Activated CD8-positive, alpha-beta T cell treated with anti-CD3 and anti-CD28 coated beads for 36 hours (primary cell): ENCODE measurements around the gene DPPA2. TPM values are rescaled to one million over a fixed set of nuclear protein-coding genes. Genes with fewer than 3 reads are reported as not detected.

ENCODE experiments used
- ATAC-seq: fragments of 200-7000 bp; cut with Tn5 transposase; one replicate; pipeline ENCODE4 v1.10.0; 2021; ENCODE audit warnings: mild to moderate bottlenecking, moderate library complexity
- CTCF ChIA-PET: fragments of 350-600 bp; sonication (Branson Sonifier 250); formaldehyde crosslinking; loops from one replicate; lab custom pipeline; 2021; ENCODE audit warnings: antibody characterized with exemption; lab: Charles Lee
- POLR2A ChIA-PET: fragments of 350-600 bp; sonication (Branson Sonifier 250); formaldehyde crosslinking; loops from one replicate; lab custom pipeline; 2021; ENCODE audit warnings: antibody characterized with exemption; lab: Charles Lee
- DNase-seq: peaks from one replicate; pipeline ENCODE4 v3.0.0-alpha.2; 2020
- H3K27ac Mint-ChIP-seq: one replicate; pipeline ENCODE4 v1.8.0; 2021; ENCODE audit warnings: mild to moderate bottlenecking, mixed read lengths
- H3K27me3 Mint-ChIP-seq: one replicate; pipeline ENCODE4 v1.8.0; 2021; ENCODE audit warnings: mixed read lengths
- H3K36me3 Mint-ChIP-seq: one replicate; pipeline ENCODE4 v1.8.0; 2021; ENCODE audit warnings: low read depth, mixed read lengths
- H3K4me1 Mint-ChIP-seq: one replicate; pipeline ENCODE4 v1.8.0; 2021; ENCODE audit warnings: low read depth, mixed read lengths
- H3K4me3 Mint-ChIP-seq: one replicate; pipeline ENCODE4 v1.8.0; 2021; ENCODE audit warnings: mild to moderate bottlenecking, moderate library complexity, mixed read lengths
- H3K9me3 Mint-ChIP-seq: one replicate; pipeline ENCODE4 v1.8.0; 2021; ENCODE audit warnings: mixed read lengths
- intact Hi-C: fragments of 100-400 bp; cut with micrococcal nuclease; formaldehyde crosslinking; loops from one replicate; pipeline ENCODE4 v1.10.0; 2022
- total RNA-seq, 2 experiments: library from RNA; stranded (reverse); gene quantifications; one replicate each; pipeline ENCODE4 v1.2.3, GENCODE V29; 2021
- TF ChIP-seq, protein P1 (sequence below): fragments of 200-600 bp; IDR thresholded peaks from one replicate; pipeline ENCODE4 v1.8.0; 2022; ENCODE audit warnings: antibody characterized with exemption, mild to moderate bottlenecking

Gene DPPA2
- total RNA-seq, 2 experiments from 2014 or later: not detected

DNA sequence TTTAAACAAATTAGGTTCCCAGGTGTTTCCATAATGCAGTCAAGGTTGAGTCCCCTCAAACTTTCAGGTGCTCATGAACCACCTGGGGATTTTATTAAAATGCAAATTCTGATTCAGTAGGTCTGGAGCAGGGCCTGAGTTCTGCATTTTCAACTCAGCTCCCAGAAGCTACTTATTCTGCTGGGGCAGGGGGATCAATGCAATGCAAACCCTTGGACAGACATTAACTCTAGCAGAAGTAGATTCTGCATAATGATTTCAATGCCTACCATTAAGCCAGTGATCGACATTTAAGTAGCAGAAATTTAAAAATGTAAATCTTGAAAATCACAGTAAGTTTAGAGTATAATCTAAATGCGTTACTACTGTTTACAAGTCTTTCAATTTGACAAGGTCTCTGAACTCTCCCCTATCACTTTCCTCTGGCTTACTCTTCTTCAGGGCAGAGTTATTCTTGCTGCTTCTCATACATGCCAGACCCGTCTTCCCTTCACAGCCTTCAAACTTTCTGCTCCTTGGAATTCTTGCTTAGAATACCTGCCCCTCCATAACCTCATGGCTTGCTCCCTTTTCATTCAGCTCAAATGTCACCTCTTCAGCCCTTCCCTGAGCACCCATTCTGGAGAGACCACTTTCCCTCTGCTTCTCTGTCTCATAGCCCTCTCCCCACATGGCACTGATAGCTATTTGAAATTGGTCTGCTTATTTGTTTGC lies 40.3 kb upstream of the DPPA2 start:
- Mint-ChIP-seq H3K27me3 (peaks cover 4% of the 10 kb centered on the region), H3K4me3 (no peak overlapping the region), H3K36me3 (no peaks in the 10 kb centered on the region), H3K4me1 (no peaks in the 10 kb centered on the region), H3K27ac (no peak overlapping the region), H3K9me3 (no peaks in the 10 kb centered on the region)
- intact Hi-C loops: no loop called here
- POLR2A ChIA-PET: no interaction called here
- TF ChIP-seq, protein P1, sequence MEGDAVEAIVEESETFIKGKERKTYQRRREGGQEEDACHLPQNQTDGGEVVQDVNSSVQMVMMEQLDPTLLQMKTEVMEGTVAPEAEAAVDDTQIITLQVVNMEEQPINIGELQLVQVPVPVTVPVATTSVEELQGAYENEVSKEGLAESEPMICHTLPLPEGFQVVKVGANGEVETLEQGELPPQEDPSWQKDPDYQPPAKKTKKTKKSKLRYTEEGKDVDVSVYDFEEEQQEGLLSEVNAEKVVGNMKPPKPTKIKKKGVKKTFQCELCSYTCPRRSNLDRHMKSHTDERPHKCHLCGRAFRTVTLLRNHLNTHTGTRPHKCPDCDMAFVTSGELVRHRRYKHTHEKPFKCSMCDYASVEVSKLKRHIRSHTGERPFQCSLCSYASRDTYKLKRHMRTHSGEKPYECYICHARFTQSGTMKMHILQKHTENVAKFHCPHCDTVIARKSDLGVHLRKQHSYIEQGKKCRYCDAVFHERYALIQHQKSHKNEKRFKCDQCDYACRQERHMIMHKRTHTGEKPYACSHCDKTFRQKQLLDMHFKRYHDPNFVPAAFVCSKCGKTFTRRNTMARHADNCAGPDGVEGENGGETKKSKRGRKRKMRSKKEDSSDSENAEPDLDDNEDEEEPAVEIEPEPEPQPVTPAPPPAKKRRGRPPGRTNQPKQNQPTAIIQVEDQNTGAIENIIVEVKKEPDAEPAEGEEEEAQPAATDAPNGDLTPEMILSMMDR: no peak
- no peak for ATAC-seq
- CTCF ChIA-PET: no interaction called here
- no peak for DNase-seq

DNA sequence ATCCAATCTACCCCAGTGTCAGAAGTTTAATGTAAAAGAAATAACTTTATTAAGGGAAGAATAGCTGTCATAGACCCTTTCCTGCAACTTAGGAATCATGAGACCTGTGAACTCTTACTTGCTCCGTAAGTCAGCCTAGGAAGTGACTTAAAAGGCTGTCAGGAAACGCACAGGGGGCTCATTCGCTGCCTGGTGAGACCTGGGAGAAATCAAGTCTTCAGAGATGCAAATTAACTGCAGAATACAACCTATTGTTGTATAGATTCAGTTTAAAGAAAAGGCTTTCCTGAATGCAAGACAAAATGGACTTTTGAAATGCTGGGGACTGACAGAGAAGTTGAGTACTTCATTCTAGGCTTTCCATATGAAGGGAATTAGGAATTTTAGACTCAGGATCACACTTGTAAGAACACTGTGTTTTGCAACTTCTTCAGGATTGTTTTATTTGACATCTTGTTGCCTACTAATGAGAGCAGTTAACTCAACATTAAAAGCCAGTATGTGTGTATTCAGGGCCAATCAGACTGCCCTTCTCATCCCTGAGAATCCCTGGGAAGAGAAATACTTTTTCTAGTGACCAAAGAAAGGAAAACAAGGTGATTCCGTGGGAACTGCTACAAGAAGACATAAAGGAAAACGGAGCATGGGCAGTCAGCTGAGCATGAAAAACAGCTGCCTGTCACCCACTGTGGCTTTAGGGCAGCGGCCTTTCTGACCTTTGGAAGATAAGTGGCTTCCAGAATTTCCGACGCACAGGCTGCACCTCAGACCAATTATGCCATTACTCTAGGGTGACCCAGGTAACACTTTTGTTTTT lies 39.5 kb upstream of the DPPA2 start:
- H3K9me3 Mint-ChIP-seq: no peaks in the 10 kb centered on the region
- H3K27ac Mint-ChIP-seq: no peak overlapping the region
- CTCF ChIA-PET: no interaction called here
- ATAC-seq (no peak), DNase-seq (no peak)
- TF ChIP-seq, protein P1: no peak
- intact Hi-C loops: no loop called here
- H3K4me3 Mint-ChIP-seq: no peak overlapping the region
- no peaks in the 10 kb centered on the region for H3K4me1 Mint-ChIP-seq
- peaks cover 4% of the 10 kb centered on the region for H3K27me3 Mint-ChIP-seq
- no peaks in the 10 kb centered on the region for H3K36me3 Mint-ChIP-seq
- POLR2A ChIA-PET: no interaction called here

DNA sequence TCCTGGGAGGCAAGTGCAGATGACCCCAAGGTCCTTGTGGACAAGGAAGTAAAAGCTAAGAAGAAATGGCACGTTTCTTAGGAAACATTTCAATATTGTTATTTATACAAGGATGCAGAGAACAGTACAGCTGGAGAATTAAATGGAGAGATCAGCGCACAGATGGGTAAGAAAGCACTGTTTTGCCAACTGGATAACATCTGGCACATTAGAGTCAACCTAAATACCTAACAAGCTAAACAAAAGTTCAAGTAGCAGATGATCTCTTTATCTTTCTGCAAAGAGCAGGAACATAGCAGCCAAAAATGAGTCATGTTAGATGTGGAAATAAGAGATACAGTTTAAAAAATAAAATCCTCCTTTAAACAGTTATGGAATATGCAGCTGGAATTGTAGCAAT lies 36.7 kb upstream of the DPPA2 start:
- Mint-ChIP-seq H3K27ac (no peak overlapping the region), H3K36me3 (no peaks in the 10 kb centered on the region), H3K9me3 (no peaks in the 10 kb centered on the region), H3K4me1 (no peaks in the 10 kb centered on the region), H3K27me3 (peaks cover 4% of the 10 kb centered on the region), H3K4me3 (no peak overlapping the region)
- ChIA-PET CTCF (no interaction called here), POLR2A (no interaction called here)
- TF ChIP-seq, protein P1: no peak
- no peak for DNase-seq
- intact Hi-C loops: no loop called here
- ATAC-seq: no peak

DNA sequence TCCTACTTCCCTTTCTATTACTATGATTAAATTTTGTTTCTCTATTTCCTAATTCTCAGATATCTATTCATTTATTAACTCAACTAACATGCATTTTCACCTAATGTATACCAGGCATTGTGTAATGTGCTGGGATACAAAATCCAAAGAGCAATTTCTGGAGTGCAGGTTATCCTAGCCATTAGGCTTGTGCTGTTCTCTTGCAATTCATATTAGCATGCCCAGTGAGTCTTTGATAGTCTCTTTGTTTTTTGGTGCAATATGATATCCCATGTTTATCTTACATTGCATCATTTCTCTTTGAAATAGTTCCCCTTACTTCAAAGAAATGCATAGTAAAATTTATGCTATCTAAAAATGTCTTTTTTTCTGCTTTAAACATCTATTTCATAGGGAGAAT lies 34.9 kb upstream of the DPPA2 start:
- TF ChIP-seq, protein P1: no peak
- Mint-ChIP-seq H3K27me3 (peaks cover 4% of the 10 kb centered on the region), H3K27ac (no peak overlapping the region), H3K4me3 (no peak overlapping the region), H3K36me3 (no peaks in the 10 kb centered on the region), H3K9me3 (no peaks in the 10 kb centered on the region), H3K4me1 (no peaks in the 10 kb centered on the region)
- ATAC-seq (no peak), DNase-seq (no peak)
- intact Hi-C loops: no loop called here
- CTCF ChIA-PET: no interaction called here
- POLR2A ChIA-PET: no interaction called here

DNA sequence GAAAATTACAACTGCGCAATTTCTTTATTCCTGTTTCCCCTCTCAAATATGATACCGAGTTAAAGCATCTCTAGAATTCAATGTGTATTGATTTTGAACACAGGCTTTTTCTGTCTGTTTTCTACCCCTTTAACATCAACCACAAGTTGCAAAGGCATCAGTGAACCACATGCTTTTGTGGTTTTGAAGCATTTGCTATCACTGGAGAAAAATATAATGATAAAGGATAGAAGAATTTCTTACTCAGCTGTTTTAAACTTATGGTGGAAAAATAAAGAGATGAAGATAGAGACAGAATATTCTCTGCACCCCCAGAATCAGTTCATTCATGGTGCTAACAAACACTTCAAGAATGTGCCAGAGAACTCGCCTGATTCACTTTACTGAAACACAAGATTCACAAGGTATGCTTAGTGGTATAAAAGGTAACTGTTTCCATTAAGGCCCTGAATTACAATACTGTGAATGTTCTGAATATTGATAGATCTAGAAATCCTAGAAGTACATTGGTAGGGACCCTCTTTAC lies 30.5 kb upstream of the DPPA2 start:
- ATAC-seq (no peak), DNase-seq (no peak)
- ChIA-PET POLR2A (no interaction called here), CTCF (interaction anchor here (0.8 kb wide), 1 partner anchor 323 kb away, joined by 3 read pairs; no protein-coding TSS in a partner anchor)
- Mint-ChIP-seq H3K4me3 (no peak overlapping the region), H3K36me3 (no peaks in the 10 kb centered on the region), H3K27me3 (peaks cover 1% of the 10 kb centered on the region), H3K27ac (no peak overlapping the region), H3K9me3 (no peaks in the 10 kb centered on the region), H3K4me1 (no peaks in the 10 kb centered on the region)
- intact Hi-C loops: no loop called here
- TF ChIP-seq, protein P1: no peak
